Measurements from ENCODE around the gene CHRND. TPM values are rescaled to one million over a fixed set of nuclear protein-coding genes. Genes with fewer than 3 reads are reported as not detected.

Gene CHRND
- total and polyA plus RNA-seq, 2 of the 8 experiments (the other 6 are each of a cell fraction or from before 2014, with no cell fraction given), result 0.24 TPM; not detected in 1

DNA sequence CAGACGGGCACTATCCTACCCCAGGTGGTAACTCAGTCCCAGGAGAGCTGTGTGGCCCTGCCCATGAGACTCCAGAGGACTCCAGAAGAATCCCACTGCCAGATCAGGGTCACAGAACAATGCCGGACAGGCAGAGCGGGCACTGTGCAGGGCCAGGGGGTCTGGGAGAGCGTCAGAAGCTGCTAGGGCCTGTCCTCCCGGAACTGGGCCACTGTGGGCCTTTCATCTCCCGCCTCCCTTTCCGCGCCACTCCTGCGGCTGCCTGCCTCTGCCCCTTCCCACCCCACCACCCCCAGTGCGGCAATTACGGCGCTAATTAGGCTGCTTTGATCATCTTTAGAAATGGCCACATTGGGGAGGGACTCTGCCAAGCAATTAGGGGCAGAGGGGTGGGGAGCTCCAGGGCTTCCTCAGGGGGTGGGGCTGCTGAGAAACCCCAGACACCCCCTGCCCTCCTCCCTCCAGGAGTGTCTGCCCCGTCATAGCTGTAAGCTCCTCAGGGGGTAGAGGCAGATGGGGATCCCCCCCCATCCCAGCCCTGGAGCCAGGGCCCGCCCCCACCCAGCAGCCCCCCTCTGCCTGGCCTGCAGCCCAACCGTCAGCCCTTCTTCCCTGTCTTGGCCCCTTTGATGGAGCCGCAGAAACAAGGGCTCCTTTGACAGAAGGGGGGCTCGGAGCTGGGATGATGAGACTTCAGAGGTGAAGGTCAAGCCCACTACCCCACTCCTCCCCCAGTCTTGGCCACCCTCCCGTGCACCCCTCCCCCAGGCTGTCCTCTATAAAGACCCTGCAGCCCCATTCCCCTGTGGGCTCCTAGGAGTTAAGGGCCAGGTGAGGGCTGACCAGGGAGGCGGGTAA lies 6.2 kb upstream of the CHRND start, which contains the start of gene PRSS56 (continued):
- TF ChIP-seq, protein P1, sequence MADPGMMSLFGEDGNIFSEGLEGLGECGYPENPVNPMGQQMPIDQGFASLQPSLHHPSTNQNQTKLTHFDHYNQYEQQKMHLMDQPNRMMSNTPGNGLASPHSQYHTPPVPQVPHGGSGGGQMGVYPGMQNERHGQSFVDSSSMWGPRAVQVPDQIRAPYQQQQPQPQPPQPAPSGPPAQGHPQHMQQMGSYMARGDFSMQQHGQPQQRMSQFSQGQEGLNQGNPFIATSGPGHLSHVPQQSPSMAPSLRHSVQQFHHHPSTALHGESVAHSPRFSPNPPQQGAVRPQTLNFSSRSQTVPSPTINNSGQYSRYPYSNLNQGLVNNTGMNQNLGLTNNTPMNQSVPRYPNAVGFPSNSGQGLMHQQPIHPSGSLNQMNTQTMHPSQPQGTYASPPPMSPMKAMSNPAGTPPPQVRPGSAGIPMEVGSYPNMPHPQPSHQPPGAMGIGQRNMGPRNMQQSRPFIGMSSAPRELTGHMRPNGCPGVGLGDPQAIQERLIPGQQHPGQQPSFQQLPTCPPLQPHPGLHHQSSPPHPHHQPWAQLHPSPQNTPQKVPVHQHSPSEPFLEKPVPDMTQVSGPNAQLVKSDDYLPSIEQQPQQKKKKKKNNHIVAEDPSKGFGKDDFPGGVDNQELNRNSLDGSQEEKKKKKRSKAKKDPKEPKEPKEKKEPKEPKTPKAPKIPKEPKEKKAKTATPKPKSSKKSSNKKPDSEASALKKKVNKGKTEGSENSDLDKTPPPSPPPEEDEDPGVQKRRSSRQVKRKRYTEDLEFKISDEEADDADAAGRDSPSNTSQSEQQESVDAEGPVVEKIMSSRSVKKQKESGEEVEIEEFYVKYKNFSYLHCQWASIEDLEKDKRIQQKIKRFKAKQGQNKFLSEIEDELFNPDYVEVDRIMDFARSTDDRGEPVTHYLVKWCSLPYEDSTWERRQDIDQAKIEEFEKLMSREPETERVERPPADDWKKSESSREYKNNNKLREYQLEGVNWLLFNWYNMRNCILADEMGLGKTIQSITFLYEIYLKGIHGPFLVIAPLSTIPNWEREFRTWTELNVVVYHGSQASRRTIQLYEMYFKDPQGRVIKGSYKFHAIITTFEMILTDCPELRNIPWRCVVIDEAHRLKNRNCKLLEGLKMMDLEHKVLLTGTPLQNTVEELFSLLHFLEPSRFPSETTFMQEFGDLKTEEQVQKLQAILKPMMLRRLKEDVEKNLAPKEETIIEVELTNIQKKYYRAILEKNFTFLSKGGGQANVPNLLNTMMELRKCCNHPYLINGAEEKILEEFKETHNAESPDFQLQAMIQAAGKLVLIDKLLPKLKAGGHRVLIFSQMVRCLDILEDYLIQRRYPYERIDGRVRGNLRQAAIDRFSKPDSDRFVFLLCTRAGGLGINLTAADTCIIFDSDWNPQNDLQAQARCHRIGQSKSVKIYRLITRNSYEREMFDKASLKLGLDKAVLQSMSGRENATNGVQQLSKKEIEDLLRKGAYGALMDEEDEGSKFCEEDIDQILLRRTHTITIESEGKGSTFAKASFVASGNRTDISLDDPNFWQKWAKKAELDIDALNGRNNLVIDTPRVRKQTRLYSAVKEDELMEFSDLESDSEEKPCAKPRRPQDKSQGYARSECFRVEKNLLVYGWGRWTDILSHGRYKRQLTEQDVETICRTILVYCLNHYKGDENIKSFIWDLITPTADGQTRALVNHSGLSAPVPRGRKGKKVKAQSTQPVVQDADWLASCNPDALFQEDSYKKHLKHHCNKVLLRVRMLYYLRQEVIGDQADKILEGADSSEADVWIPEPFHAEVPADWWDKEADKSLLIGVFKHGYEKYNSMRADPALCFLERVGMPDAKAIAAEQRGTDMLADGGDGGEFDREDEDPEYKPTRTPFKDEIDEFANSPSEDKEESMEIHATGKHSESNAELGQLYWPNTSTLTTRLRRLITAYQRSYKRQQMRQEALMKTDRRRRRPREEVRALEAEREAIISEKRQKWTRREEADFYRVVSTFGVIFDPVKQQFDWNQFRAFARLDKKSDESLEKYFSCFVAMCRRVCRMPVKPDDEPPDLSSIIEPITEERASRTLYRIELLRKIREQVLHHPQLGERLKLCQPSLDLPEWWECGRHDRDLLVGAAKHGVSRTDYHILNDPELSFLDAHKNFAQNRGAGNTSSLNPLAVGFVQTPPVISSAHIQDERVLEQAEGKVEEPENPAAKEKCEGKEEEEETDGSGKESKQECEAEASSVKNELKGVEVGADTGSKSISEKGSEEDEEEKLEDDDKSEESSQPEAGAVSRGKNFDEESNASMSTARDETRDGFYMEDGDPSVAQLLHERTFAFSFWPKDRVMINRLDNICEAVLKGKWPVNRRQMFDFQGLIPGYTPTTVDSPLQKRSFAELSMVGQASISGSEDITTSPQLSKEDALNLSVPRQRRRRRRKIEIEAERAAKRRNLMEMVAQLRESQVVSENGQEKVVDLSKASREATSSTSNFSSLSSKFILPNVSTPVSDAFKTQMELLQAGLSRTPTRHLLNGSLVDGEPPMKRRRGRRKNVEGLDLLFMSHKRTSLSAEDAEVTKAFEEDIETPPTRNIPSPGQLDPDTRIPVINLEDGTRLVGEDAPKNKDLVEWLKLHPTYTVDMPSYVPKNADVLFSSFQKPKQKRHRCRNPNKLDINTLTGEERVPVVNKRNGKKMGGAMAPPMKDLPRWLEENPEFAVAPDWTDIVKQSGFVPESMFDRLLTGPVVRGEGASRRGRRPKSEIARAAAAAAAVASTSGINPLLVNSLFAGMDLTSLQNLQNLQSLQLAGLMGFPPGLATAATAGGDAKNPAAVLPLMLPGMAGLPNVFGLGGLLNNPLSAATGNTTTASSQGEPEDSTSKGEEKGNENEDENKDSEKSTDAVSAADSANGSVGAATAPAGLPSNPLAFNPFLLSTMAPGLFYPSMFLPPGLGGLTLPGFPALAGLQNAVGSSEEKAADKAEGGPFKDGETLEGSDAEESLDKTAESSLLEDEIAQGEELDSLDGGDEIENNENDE (IDR thresholded peaks at IDR 0.05; ENCODE audit: insufficient replicate concordance, low read length), result no peak
- no peak for TF ChIP-seq POLR2AphosphoS5 (IDR thresholded peaks at IDR 0.05; ENCODE audit: low read depth, low read length)
- no peak for TF ChIP-seq CBX5 (IDR thresholded peaks at IDR 0.05; ENCODE audit: low read depth, low read length)
- no peak for TF ChIP-seq CHD2 (IDR thresholded peaks at IDR 0.05; ENCODE audit: low read length)
- TF ChIP-seq CEBPB (IDR thresholded peaks at IDR 0.05; ENCODE audit: low read depth, low read length), result no peak
- no peak for TF ChIP-seq SP2 (IDR thresholded peaks at IDR 0.05; ENCODE audit: low read length)
- TF ChIP-seq RXRA (IDR thresholded peaks at IDR 0.05; ENCODE audit: insufficient read depth, low read depth, low read length), result no peak
- TF ChIP-seq, protein P2, sequence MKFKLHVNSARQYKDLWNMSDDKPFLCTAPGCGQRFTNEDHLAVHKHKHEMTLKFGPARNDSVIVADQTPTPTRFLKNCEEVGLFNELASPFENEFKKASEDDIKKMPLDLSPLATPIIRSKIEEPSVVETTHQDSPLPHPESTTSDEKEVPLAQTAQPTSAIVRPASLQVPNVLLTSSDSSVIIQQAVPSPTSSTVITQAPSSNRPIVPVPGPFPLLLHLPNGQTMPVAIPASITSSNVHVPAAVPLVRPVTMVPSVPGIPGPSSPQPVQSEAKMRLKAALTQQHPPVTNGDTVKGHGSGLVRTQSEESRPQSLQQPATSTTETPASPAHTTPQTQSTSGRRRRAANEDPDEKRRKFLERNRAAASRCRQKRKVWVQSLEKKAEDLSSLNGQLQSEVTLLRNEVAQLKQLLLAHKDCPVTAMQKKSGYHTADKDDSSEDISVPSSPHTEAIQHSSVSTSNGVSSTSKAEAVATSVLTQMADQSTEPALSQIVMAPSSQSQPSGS (IDR thresholded peaks at IDR 0.05; ENCODE audit: low read length), result no peak
- no peak for TF ChIP-seq CHD1 (IDR thresholded peaks at IDR 0.05; ENCODE audit: low read depth, low read length)
